GM12878 (cell line): ENCODE results near the gene C1orf210. TPM values are rescaled to one million over a fixed set of nuclear protein-coding genes. Genes with fewer than 3 reads are reported as not detected.

ENCODE experiments used
- ATAC-seq: fragments of 200-7000 bp; cut with Tn5 transposase; 3 replicates; pipeline ENCODE4 v1.9.1; 2020; ENCODE audit warnings: mild to moderate bottlenecking, moderate library complexity
- Bru-seq: library from RNA; stranded (reverse); fragments of 400-500 nt; gene quantifications from one replicate; lab custom pipeline; 2021; lab: Mats Ljungman, UMichigan
- BruChase-seq, 2 experiments: library from RNA; stranded (reverse); fragments of 400-500 nt; gene quantifications; one replicate each; lab custom pipeline; 2021; lab: Mats Ljungman, UMichigan
- BruUV-seq: library from RNA; stranded (reverse); fragments of 400-500 nt; replicated peaks from 2 replicates; lab custom pipeline; 2021; lab: Mats Ljungman, UMichigan
- CTCF ChIA-PET: fragments of 300-600 bp; sonication (Branson Sonifier 250); formaldehyde crosslinking; extraction: SDS; loops from one replicate; lab custom pipeline; 2021; ENCODE audit warnings: inconsistent platforms; lab: Yijun Ruan, JAX
- POLR2A ChIA-PET: fragments of 350-600 bp; formaldehyde crosslinking; extraction: SDS; loops from one replicate; lab custom pipeline; 2021; ENCODE audit warnings: inconsistent platforms; lab: Charles Lee
- RAD21 ChIA-PET: fragments of 300-600 bp; sonication (Branson Sonifier 250); formaldehyde crosslinking; loops from one replicate; lab custom pipeline; 2023; ENCODE audit warnings: antibody characterized with exemption; ENCODE audit not compliant: unreplicated experiment; lab: Charles Lee
- SMC1A ChIA-PET: fragments of 300-600 bp; sonication (Branson Sonifier 250); formaldehyde crosslinking; loops from one replicate; lab custom pipeline; 2023; ENCODE audit not compliant: unreplicated experiment, uncharacterized antibody; lab: Charles Lee
- DNase-seq: peaks from one replicate; pipeline ENCODE4 v3.0.0-alpha.2; 2011; ENCODE audit warnings: low read depth, low spot score
- FAIRE-seq: peaks from 3 replicates; lab custom pipeline; 2011; peaks lifted over from hg19 to GRCh38; lab: Jason Lieb, UNC
- H2AFZ ChIP-seq: 2 replicates; pipeline ENCODE4 v1.6.0; 2011; ENCODE audit warnings: low read depth, low read length, control low read depth; ENCODE audit not compliant: control insufficient read depth
- H3K27ac ChIP-seq: 2 replicates; pipeline ENCODE4 v1.5.1; 2011; ENCODE audit warnings: control low read depth; ENCODE audit not compliant: control insufficient read depth, insufficient read depth
- H3K27me3 ChIP-seq, 2 experiments: replicated peaks in 1 of 2; 2 replicates each; pipeline versions ENCODE4 v1.6.0 to v1.6.1; 2011; ENCODE audit warnings: low read length in 1 of 2; ENCODE audit not compliant: control insufficient read depth in 2 of 2, insufficient read depth in 2 of 2
- H3K36me3 ChIP-seq, 2 experiments: 2 replicates each; pipeline ENCODE4 v1.5.1; 2011; ENCODE audit warnings: low read length in 1 of 2; ENCODE audit not compliant: control insufficient read depth in 2 of 2, insufficient read depth in 2 of 2
- H3K4me1 ChIP-seq: 2 replicates; pipeline ENCODE4 v1.6.1; 2011; ENCODE audit warnings: mild to moderate bottlenecking, low read length, moderate library complexity, mixed read lengths; ENCODE audit not compliant: control insufficient read depth, insufficient read depth
- H3K4me2 ChIP-seq: 2 replicates; pipeline ENCODE4 v1.6.0; 2011; ENCODE audit warnings: control low read depth; ENCODE audit not compliant: control insufficient read depth, insufficient read depth
- H3K4me3 ChIP-seq: fragments of 200-600 bp; sonication (generic); 2 replicates; pipeline ENCODE4 v1.5.1; 2016
- H3K79me2 ChIP-seq: 2 replicates; pipeline ENCODE4 v1.6.0; 2011; ENCODE audit warnings: low read length; ENCODE audit not compliant: control insufficient read depth, insufficient read depth
- H3K9ac ChIP-seq: 2 replicates; pipeline ENCODE4 v1.8.0; 2011; ENCODE audit warnings: low read length, control low read depth, mixed read lengths; ENCODE audit not compliant: control insufficient read depth, insufficient read depth
- H3K9me3 ChIP-seq: replicated peaks from 3 replicates; pipeline ENCODE4 v1.5.1; 2011; ENCODE audit warnings: mild to moderate bottlenecking, low read length; ENCODE audit not compliant: control insufficient read depth, insufficient read depth
- H4K20me1 ChIP-seq: 2 replicates; pipeline ENCODE4 v1.6.0; 2011; ENCODE audit not compliant: control insufficient read depth, insufficient read depth
- CTCF ChIP-seq, 3 experiments: IDR thresholded peaks in 2 of 3; conservative IDR thresholded peaks in 1 of 3; 2 replicates each; pipeline ENCODE4 v1.5.1; 2011; ENCODE audit warnings: low read depth in 3 of 3, low read length in 3 of 3, mild to moderate bottlenecking in 3 of 3, control low read depth in 2 of 3, moderate library complexity in 2 of 3, inconsistent platforms in 1 of 3, mixed read lengths in 1 of 3; ENCODE audit not compliant: control insufficient read depth in 2 of 3, insufficient read depth in 1 of 3; ENCODE audit errors: extremely low read depth in 1 of 3
- ESRRA ChIP-seq: IDR thresholded peaks from 2 replicates; pipeline ENCODE4 v1.6.1; 2012; ENCODE audit warnings: mild to moderate bottlenecking, low read length, improper control_type of control experiment
- EZH2 ChIP-seq: IDR thresholded peaks from 2 replicates; pipeline ENCODE4 v1.6.1; 2012; ENCODE audit warnings: low read depth, mild to moderate bottlenecking, control low read depth, inconsistent platforms, low read length, borderline replicate concordance; ENCODE audit not compliant: control insufficient read depth
- RFX5 ChIP-seq: IDR thresholded peaks from 2 replicates; pipeline ENCODE4 v1.6.1; 2011; ENCODE audit warnings: low read depth, low read length, improper control_type of control experiment
- STAT1 ChIP-seq: fragments of 450-650 bp; conservative IDR thresholded peaks from 2 replicates; pipeline ENCODE4 v1.6.1; 2014; ENCODE audit warnings: antibody characterized with exemption, mild to moderate bottlenecking
- ZBTB11 ChIP-seq: fragments of 450-650 bp; formaldehyde crosslinking; IDR thresholded peaks from 2 replicates; pipeline ENCODE4 v1.5.0; 2022; ENCODE audit warnings: mild to moderate bottlenecking, missing genetic modification characterization
- WGBS: methylation state at CpG from one replicate; pipeline ENCODE4 v1.1.6; 2016; ENCODE audit warnings: low lambda C conversion rate; ENCODE audit not compliant: insufficient replicate concordance, insufficient coverage; ENCODE audit errors: missing lambda C conversion rate; 5-methylcytosine and 5-hydroxymethylcytosine counted together
- in situ Hi-C: fragments of 300-500 bp; cut with MboI; formaldehyde crosslinking; loops from 9 replicates; pipeline ENCODE4 v1.14.3; 2018; ENCODE audit warnings: mixed read lengths
- intact Hi-C: fragments of 100-400 bp; cut with micrococcal nuclease; formaldehyde crosslinking; loops from one replicate; pipeline ENCODE4 v1.14.2; 2022; ENCODE audit not compliant: unreplicated experiment
- long read RNA-seq, 2 experiments: library from polyadenylated mRNA; unstranded; transcript quantifications; one replicate each; pipeline ENCODE4 v2.0.0, GENCODE V29; 2019 to 2020
- polyA minus RNA-seq, 3 experiments: library from RNA; depleted of rRNA, polyadenylated mRNA; stranded (reverse); fragments of >200 nt; gene quantifications; 2 replicates each; pipeline ENCODE4 v1.2.3, GENCODE V29; 2011
- polyA plus RNA-seq, 11 experiments: library from polyadenylated mRNA; depleted of rRNA in 4 of 11; unstranded in 6 of 11; stranded (reverse) in 5 of 11; fragments of >200 nt; fragmentation: Nextera tagmentation in 4 of 11; fragmentation: Illumina TruSeq in 1 of 11; extraction: Ambion mirVana in 4 of 11; extraction: Trizol in 1 of 11; gene quantifications; 1 replicate in 1 of 11; 2 replicates in 10 of 11; pipeline versions ENCODE4 v1.2.1 to v1.2.3, GENCODE V29; 2011 to 2016; ENCODE audit warnings: inconsistent platforms in 2 of 11, missing spikeins in 2 of 11, low read depth in 1 of 11
- total RNA-seq, 4 experiments: library from RNA; depleted of rRNA in 3 of 4; stranded (reverse); fragments of >200 nt in 3 of 4; fragmentation: Illumina TruSeq in 1 of 4; extraction: Trizol in 1 of 4; gene quantifications; 2 replicates each; pipeline versions ENCODE4 v1.2.1 to v1.2.3, GENCODE V29; 2013 to 2021
- TF ChIP-seq, protein P1 (sequence below): fragments of 150-350 bp; IDR thresholded peaks from 2 replicates; pipeline ENCODE4 v1.6.1; 2014; ENCODE audit warnings: mild to moderate bottlenecking, low read depth, low read length

Gene C1orf210
- not detected in 2 replicates for total RNA-seq (2013; cell fraction: nucleolus; rRNA removed)
- not detected in 2 replicates for total RNA-seq (2014; rRNA removed)
- not detected in 2 replicates for total RNA-seq (2014; rRNA removed; fragmentation: Illumina TruSeq; extraction: Trizol)
- total RNA-seq (2021): not detected in 2 replicates
- polyA plus RNA-seq (2011; ENCODE audit: low read depth): not detected
- polyA plus RNA-seq (2011; rRNA removed): 0.07 TPM in 1 of 2 replicates, not detected in the other
- polyA plus RNA-seq (2011; cell fraction: cytosol; rRNA removed): 0.03 and 0.08 TPM in 2 replicates
- polyA plus RNA-seq (2011; cell fraction: nucleus; rRNA removed): not detected in 2 replicates
- polyA plus RNA-seq (2012): not detected in 2 replicates
- not detected in 2 replicates for polyA plus RNA-seq (2014; fragmentation: Illumina TruSeq; extraction: Trizol)
- not detected for polyA plus RNA-seq (2014; fragmentation: Nextera tagmentation; extraction: Ambion mirVana)
- polyA plus RNA-seq (2014; rRNA removed): not detected in 2 replicates
- polyA plus RNA-seq (2016; fragmentation: Nextera tagmentation; extraction: Ambion mirVana): not detected
- not detected in 2 replicates for polyA minus RNA-seq (2011; rRNA and poly(A)+ RNA removed)
- polyA minus RNA-seq (2011; cell fraction: cytosol; rRNA and poly(A)+ RNA removed): not detected in 2 replicates
- not detected in 2 replicates for polyA minus RNA-seq (2011; cell fraction: nucleus; rRNA and poly(A)+ RNA removed)
- Bru-seq, nascent RNA: not detected
- not detected for BruChase-seq, experiment 1, labeled RNA remaining after a 6-hour chase
- BruChase-seq, experiment 2, labeled RNA remaining after a 2-hour chase: not detected
- long read RNA-seq, experiment 1: 0 reads
- long read RNA-seq, experiment 2: 0 reads

- Histone ChIP-seq H3K4me1 (no peaks in the 10 kb centered on the region), H2AFZ (no peak within 1 kb of the TSS), H3K27me3 (no peaks in the 10 kb centered on the region; a peak in 2 of 4 replicates), H3K36me3 (no peaks in the 10 kb centered on the region), H4K20me1 (no peaks in the 10 kb centered on the region), H3K9ac (no peak within 1 kb of the TSS), H3K79me2 (no peaks in the 10 kb centered on the region), H3K4me3 (no peak within 1 kb of the TSS), H3K27ac (no peak within 1 kb of the TSS), H3K9me3 (no peaks in the 10 kb centered on the region), H3K4me2 (no peak within 1 kb of the TSS)
- BruUV-seq: no TSS peak
- CTCF ChIA-PET: interaction anchor here (1.1 kb wide), 1 partner anchor 9 kb away, joined by 5 read pairs; no protein-coding TSS in a partner anchor
- no peak for FAIRE-seq
- in situ Hi-C loops (no loop called here), intact Hi-C loops (no loop called here)
- no peak for ATAC-seq
- WGBS: 60% methylated on average over 19 of the region's 19 CpGs
- POLR2A ChIA-PET: interaction anchor here (1.6 kb wide), 1 partner anchor 9 kb away, joined by 4 read pairs; no protein-coding TSS in a partner anchor
- RAD21 ChIA-PET: interaction anchor here (1.3 kb wide), 1 partner anchor 10 kb away, joined by 4 read pairs; no protein-coding TSS in a partner anchor
- SMC1A ChIA-PET: interaction anchor here (0.9 kb wide), 1 partner anchor 18 kb away, joined by 3 read pairs; no protein-coding TSS in a partner anchor
- DNase-seq: no peak
- no peak for TF ChIP-seq STAT1
- TF ChIP-seq EZH2: no peak
- TF ChIP-seq ESRRA: no peak
- TF ChIP-seq, protein P1, sequence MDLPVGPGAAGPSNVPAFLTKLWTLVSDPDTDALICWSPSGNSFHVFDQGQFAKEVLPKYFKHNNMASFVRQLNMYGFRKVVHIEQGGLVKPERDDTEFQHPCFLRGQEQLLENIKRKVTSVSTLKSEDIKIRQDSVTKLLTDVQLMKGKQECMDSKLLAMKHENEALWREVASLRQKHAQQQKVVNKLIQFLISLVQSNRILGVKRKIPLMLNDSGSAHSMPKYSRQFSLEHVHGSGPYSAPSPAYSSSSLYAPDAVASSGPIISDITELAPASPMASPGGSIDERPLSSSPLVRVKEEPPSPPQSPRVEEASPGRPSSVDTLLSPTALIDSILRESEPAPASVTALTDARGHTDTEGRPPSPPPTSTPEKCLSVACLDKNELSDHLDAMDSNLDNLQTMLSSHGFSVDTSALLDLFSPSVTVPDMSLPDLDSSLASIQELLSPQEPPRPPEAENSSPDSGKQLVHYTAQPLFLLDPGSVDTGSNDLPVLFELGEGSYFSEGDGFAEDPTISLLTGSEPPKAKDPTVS: no peak
- no peak for TF ChIP-seq CTCF (IDR thresholded peaks at IDR 0.05 in 2 of 3, conservative IDR thresholded peaks at IDR 0.05 in 1 of 3; ENCODE audit: control insufficient read depth in 2 of 3, extremely low read depth in 1 of 3, insufficient read depth in 1 of 3, low read depth in 3 of 3, low read length in 3 of 3)
- TF ChIP-seq RFX5: no peak
- TF ChIP-seq ZBTB11 (CRISPR knock-in tag): no peak
These were observed at the start of gene C1orf210 for GRCh38 chr1:43285269-43285990. C1orf210 (minus strand) TSS chr1:43285581; CDS start chr1:43283270, 2,311 bp downstream.
